ENCODE measurements around the gene GPC2.

Gene GPC2

DNA sequence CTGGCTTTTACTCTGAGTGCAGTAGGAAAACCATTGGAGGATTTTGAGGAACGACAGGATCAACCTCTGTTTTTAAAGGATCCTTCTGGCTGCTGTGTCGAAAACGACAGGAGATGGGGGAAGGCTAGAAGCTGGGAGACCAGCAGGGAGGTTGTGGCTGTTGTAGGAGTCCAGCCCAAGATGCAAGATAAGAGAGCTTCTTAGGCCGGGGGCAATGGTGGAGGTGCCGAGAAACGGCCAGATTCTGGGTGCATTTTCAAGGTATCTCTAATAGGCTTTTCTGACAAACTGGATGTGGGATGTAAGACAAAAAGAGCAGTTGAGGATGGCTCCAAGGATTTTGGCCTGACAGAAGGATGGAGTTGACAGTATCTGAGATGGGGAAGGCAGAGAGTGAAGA is 32.3 kb upstream of the GPC2 start:
- TF ChIP-seq, protein P1, sequence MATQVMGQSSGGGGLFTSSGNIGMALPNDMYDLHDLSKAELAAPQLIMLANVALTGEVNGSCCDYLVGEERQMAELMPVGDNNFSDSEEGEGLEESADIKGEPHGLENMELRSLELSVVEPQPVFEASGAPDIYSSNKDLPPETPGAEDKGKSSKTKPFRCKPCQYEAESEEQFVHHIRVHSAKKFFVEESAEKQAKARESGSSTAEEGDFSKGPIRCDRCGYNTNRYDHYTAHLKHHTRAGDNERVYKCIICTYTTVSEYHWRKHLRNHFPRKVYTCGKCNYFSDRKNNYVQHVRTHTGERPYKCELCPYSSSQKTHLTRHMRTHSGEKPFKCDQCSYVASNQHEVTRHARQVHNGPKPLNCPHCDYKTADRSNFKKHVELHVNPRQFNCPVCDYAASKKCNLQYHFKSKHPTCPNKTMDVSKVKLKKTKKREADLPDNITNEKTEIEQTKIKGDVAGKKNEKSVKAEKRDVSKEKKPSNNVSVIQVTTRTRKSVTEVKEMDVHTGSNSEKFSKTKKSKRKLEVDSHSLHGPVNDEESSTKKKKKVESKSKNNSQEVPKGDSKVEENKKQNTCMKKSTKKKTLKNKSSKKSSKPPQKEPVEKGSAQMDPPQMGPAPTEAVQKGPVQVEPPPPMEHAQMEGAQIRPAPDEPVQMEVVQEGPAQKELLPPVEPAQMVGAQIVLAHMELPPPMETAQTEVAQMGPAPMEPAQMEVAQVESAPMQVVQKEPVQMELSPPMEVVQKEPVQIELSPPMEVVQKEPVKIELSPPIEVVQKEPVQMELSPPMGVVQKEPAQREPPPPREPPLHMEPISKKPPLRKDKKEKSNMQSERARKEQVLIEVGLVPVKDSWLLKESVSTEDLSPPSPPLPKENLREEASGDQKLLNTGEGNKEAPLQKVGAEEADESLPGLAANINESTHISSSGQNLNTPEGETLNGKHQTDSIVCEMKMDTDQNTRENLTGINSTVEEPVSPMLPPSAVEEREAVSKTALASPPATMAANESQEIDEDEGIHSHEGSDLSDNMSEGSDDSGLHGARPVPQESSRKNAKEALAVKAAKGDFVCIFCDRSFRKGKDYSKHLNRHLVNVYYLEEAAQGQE (IDR thresholded peaks at IDR 0.05; ENCODE audit: insufficient read depth in 1 of 2, low read depth in 2 of 2, low read length in 2 of 2), result no peak
- no peak for TF ChIP-seq TAF1 (IDR thresholded peaks at IDR 0.05; ENCODE audit: borderline replicate concordance, insufficient read depth, low read length)
- no peak for TF ChIP-seq FOXP2 (optimal IDR thresholded peaks at IDR 0.05; ENCODE audit: borderline replicate concordance, extremely low read depth, extremely low read length, insufficient read depth)
- no peak for TF ChIP-seq SIN3A (IDR thresholded peaks at IDR 0.05; ENCODE audit: borderline replicate concordance, insufficient read depth, low read length)
- TF ChIP-seq POLR2AphosphoS5 (IDR thresholded peaks at IDR 0.05; ENCODE audit: low read depth, low read length), result no peak

- no peak for TF ChIP-seq SIN3A (IDR thresholded peaks at IDR 0.05; ENCODE audit: borderline replicate concordance, insufficient read depth, low read length)
- TF ChIP-seq, protein P1 (IDR thresholded peaks at IDR 0.05; ENCODE audit: insufficient read depth in 1 of 2, low read depth in 2 of 2, low read length in 2 of 2), result no peak
- no peak for TF ChIP-seq FOXP2 (optimal IDR thresholded peaks at IDR 0.05; ENCODE audit: borderline replicate concordance, extremely low read depth, extremely low read length, insufficient read depth)
- no peak for TF ChIP-seq TAF1 (IDR thresholded peaks at IDR 0.05; ENCODE audit: borderline replicate concordance, insufficient read depth, low read length)
These were observed 31.8 kb upstream of the GPC2 start for GRCh38 chr7:100208911-100209408.

DNA sequence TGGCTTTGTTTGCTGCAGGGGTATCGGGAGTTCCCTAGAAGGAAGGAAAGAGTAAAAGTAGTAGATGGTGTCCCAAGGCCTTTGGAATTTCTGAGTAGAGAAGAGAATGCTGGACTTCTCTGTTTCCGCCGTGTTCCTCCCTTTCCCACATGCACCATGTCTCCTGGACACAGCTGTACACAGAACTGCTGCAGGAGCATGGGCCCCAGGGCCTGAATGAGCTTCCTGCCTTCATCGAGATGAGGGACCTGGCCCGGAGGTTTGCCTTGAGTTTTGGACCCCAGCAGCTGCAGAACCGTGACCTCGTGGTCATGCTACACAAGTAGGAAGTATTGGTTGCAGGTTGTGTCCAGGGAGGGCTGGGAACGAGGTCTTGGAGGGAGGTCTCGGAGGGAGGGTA is 27.3 kb upstream of the GPC2 start:
- TF ChIP-seq POLR2AphosphoS5 (IDR thresholded peaks at IDR 0.05; ENCODE audit: low read depth, low read length) (no peak), TAF1 (IDR thresholded peaks at IDR 0.05; ENCODE audit: borderline replicate concordance, insufficient read depth, low read length) (no peak), FOXP2 (optimal IDR thresholded peaks at IDR 0.05; ENCODE audit: borderline replicate concordance, extremely low read depth, extremely low read length, insufficient read depth) (no peak), SIN3A (IDR thresholded peaks at IDR 0.05; ENCODE audit: borderline replicate concordance, insufficient read depth, low read length) (no peak)
- TF ChIP-seq, protein P1 (IDR thresholded peaks at IDR 0.05; ENCODE audit: insufficient read depth in 1 of 2, low read depth in 2 of 2, low read length in 2 of 2), result no peak

DNA sequence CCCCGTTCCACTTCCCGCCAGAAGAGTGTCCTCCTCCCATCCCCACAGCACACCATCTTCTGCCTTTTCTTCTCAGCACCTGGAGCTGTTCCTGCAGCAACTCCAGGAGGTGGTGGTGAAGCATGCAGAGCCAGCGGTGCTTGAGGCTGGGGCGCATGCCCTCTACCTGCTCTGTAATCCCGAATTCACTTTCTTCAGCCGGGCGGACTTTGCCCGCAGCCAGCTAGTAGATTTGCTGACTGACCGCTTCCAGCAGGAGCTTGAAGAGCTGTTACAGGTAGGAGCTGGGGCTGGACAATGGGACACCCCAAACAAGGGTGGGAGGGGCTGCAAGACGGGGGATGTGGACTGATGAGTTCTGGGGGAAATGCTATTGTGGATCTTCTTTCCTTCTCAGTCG is 23.5 kb upstream of the GPC2 start:
- TF ChIP-seq POLR2AphosphoS5 (IDR thresholded peaks at IDR 0.05; ENCODE audit: low read depth, low read length), result no peak
- no peak for TF ChIP-seq FOXP2 (optimal IDR thresholded peaks at IDR 0.05; ENCODE audit: borderline replicate concordance, extremely low read depth, extremely low read length, insufficient read depth)
- no peak for TF ChIP-seq SIN3A (IDR thresholded peaks at IDR 0.05; ENCODE audit: borderline replicate concordance, insufficient read depth, low read length)
- TF ChIP-seq, protein P1 (IDR thresholded peaks at IDR 0.05; ENCODE audit: insufficient read depth in 1 of 2, low read depth in 2 of 2, low read length in 2 of 2), result no peak
- no peak for TF ChIP-seq TAF1 (IDR thresholded peaks at IDR 0.05; ENCODE audit: borderline replicate concordance, insufficient read depth, low read length)

DNA sequence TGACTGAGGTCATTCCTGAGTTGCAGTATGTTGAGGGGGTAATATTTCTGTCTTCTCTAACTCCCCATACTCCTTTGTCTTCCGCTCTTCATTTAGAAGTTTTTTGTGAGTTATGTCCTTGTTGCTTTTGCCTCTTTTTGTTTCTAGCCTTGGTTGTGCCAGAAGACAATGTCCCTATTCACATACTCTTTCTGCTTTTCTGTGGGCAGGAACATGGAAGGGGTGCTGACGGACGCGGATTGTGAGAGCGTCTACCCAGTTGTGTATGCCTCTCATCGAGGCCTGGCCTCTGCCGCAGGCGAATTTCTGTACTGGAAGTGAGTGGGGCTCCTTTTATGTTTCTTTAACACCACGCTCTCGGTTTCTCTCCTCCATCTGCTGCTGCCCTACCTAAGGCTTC is 21.1 kb upstream of the GPC2 start:
- TF ChIP-seq TAF1 (IDR thresholded peaks at IDR 0.05; ENCODE audit: borderline replicate concordance, insufficient read depth, low read length) (no peak), FOXP2 (optimal IDR thresholded peaks at IDR 0.05; ENCODE audit: borderline replicate concordance, extremely low read depth, extremely low read length, insufficient read depth) (no peak), SIN3A (IDR thresholded peaks at IDR 0.05; ENCODE audit: borderline replicate concordance, insufficient read depth, low read length) (no peak), POLR2AphosphoS5 (IDR thresholded peaks at IDR 0.05; ENCODE audit: low read depth, low read length) (no peak)
